GM18499 (cell line): ENCODE results near the gene DPEP2.
"Not testable (repeated sequence)": the region's sequence is repeated elsewhere in the genome, so short reads cannot be mapped to it uniquely, and the experiment has no call there.

ENCODE experiments used
- ATAC-seq: cut with Tn5 transposase; IDR thresholded peaks from one replicate; pipeline ENCODE4 v1.9.1; 2021; ENCODE audit warnings: moderate number of reproducible peaks; ENCODE audit not compliant: insufficient read depth, unreplicated experiment

DPEP2 gene

GRCh38 chr16:67977469-67978227 lies 21.6 kb downstream of the DPEP2 start:
- no peak for ATAC-seq

GRCh38 chr16:67977005-67977404 lies 22.3 kb downstream of the DPEP2 start:
- ATAC-seq: no peak

- no peak for ATAC-seq
Measured at GRCh38 chr16:67976205-67976604, 23.1 kb downstream of the DPEP2 start.

GRCh38 chr16:67975321-67976105 lies 23.8 kb downstream of the DPEP2 start:
- no peak for ATAC-seq

- ATAC-seq: not testable (repeated sequence)
Measured at GRCh38 chr16:67972285-67972684, 27.0 kb downstream of the DPEP2 start.

GRCh38 chr16:67971111-67971510 lies 28.2 kb downstream of the DPEP2 start:
- ATAC-seq: no peak

GRCh38 chr16:67969254-67970039 lies 29.8 kb downstream of the DPEP2 start:
- ATAC-seq: no peak

- ATAC-seq: no peak
Measured at GRCh38 chr16:67968400-67969253, 30.7 kb downstream of the DPEP2 start, which contains the start of gene SLC12A4. Gene SLC12A4 (minus strand): TSS chr16:67968637. CDS start chr16:67968553, 84 bp downstream.

- ATAC-seq: no peak
Measured at GRCh38 chr16:67967958-67968399, 31.3 kb downstream of the DPEP2 start.

- no peak for ATAC-seq
Measured at GRCh38 chr16:67967183-67967957, 31.9 kb downstream of the DPEP2 start.

- no peak for ATAC-seq
Measured at GRCh38 chr16:67966549-67967182, 32.6 kb downstream of the DPEP2 start.

GRCh38 chr16:67965668-67966548 lies 33.4 kb downstream of the DPEP2 start:
- ATAC-seq: no peak

- ATAC-seq: no peak
Measured at GRCh38 chr16:67964477-67965131, 34.7 kb downstream of the DPEP2 start.

GRCh38 chr16:67963662-67964321 lies 35.5 kb downstream of the DPEP2 start:
- no peak for ATAC-seq

- ATAC-seq: no peak
Measured at GRCh38 chr16:67963292-67963661, 36.0 kb downstream of the DPEP2 start.

- ATAC-seq: no peak
Measured at GRCh38 chr16:67962135-67962534, 37.1 kb downstream of the DPEP2 start.

GRCh38 chr16:67961551-67961957 lies 37.7 kb downstream of the DPEP2 start:
- no peak for ATAC-seq
